ENCODE data around the gene DUS2. TPM values are rescaled to one million over a fixed set of nuclear protein-coding genes. Genes with fewer than 3 reads are reported as not detected.
A peak's percentile ranks its signal among the peaks of the same experiment; 100 is the strongest.

DUS2 gene
- total and polyA plus RNA-seq, 8 donors, result 0.45 to 27.5 (median 12.1) TPM

GRCh38 chr16:68082629-68083238 is 59.6 kb downstream of the DUS2 start:
- H3K27me3 ChIP-seq, result no peaks in the 10 kb centered on the region
- H3K36me3 ChIP-seq, result peaks cover 0 to 18% (median 14%) of the 10 kb centered on the region in 4 donors
- no peak for DNase-seq
- WGBS, 5 donors, result 79 to 87% (median 83%) methylated on average over 2 of the region's 2 CpGs
- peak overlapping the region in 4 of 5 donors; percentile 23 to 97 (median 96) for H3K27ac ChIP-seq
- TF ChIP-seq EP300 (IDR thresholded peaks at IDR 0.05), result no peak
- TF ChIP-seq POLR2A (IDR thresholded peaks at IDR 0.05), result no peak
- TF ChIP-seq POLR2AphosphoS5 (IDR thresholded peaks at IDR 0.05), result no peak
- TF ChIP-seq, protein P1, sequence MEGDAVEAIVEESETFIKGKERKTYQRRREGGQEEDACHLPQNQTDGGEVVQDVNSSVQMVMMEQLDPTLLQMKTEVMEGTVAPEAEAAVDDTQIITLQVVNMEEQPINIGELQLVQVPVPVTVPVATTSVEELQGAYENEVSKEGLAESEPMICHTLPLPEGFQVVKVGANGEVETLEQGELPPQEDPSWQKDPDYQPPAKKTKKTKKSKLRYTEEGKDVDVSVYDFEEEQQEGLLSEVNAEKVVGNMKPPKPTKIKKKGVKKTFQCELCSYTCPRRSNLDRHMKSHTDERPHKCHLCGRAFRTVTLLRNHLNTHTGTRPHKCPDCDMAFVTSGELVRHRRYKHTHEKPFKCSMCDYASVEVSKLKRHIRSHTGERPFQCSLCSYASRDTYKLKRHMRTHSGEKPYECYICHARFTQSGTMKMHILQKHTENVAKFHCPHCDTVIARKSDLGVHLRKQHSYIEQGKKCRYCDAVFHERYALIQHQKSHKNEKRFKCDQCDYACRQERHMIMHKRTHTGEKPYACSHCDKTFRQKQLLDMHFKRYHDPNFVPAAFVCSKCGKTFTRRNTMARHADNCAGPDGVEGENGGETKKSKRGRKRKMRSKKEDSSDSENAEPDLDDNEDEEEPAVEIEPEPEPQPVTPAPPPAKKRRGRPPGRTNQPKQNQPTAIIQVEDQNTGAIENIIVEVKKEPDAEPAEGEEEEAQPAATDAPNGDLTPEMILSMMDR (IDR thresholded peaks at IDR 0.05), result no peak
- H3K9me3 ChIP-seq, result no peaks in the 10 kb centered on the region
- peaks cover 36 to 83% (median 55%) of the 10 kb centered on the region in 4 donors for H3K4me1 ChIP-seq
- no peak overlapping the region for H3K4me3 ChIP-seq
- intact Hi-C loops (cut with DNase I; ENCODE audit: low total_unique reads), result no loop called here

- no peak for DNase-seq
- intact Hi-C loops (cut with DNase I; ENCODE audit: low total_unique reads), result no loop called here
- H3K9me3 ChIP-seq, result no peaks in the 10 kb centered on the region
- no peaks in the 10 kb centered on the region for H3K27me3 ChIP-seq
- whole genome bisulfite sequencing, 5 donors, result 88 to 96% (median 91%) methylated on average over 4 of the region's 4 CpGs
- TF ChIP-seq POLR2A (IDR thresholded peaks at IDR 0.05), result no peak
- TF ChIP-seq POLR2AphosphoS5 (IDR thresholded peaks at IDR 0.05), result no peak
- TF ChIP-seq EP300 (IDR thresholded peaks at IDR 0.05), result no peak
- TF ChIP-seq, protein P1 (IDR thresholded peaks at IDR 0.05), result no peak
- peaks cover 0 to 13% (median 8%) of the 10 kb centered on the region in 4 donors for H3K36me3 ChIP-seq
- peak overlapping the region; percentile 88 to 97 (median 96) for H3K27ac ChIP-seq
- no peak overlapping the region for H3K4me3 ChIP-seq
- H3K4me1 ChIP-seq, result peaks cover 39 to 82% (median 57%) of the 10 kb centered on the region in 4 donors
Measured at GRCh38 chr16:68083239-68083781, 60.2 kb downstream of the DUS2 start.

DNA sequence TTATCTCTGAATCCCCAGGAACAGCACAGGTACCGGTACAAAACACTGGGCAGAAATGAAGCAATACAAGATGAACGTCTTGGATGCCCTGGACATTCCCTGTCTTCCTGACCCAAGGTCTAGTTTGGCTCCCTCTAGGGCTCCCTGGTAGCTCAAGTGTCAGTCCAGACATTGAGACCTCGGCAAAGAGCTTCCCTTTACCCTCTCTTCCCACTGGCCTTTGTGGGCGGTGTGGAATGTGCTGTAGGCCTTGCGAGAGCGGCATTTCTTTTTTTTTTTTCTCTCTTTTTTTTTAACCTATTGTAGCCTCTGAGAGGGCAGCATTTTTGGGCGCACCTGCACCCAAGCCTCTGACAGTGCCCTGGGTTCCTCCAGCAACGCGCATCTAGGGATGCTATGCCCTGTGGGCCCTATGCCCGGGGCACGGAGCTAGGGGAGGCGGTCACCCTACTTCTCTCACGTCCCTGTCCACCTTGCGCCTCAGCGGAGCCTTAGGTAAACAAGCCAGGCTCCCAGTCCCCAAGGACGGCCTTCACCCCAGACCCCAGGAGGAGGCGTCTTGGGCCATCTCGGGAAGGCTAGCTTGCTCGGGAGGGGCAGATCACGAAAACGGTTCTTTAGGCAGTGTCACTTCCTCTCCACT is 60.9 kb downstream of the DUS2 start:
- WGBS, 5 donors, result 30 to 40% (median 35%) methylated on average over 16 to 21 of the region's 21 CpGs
- Histone ChIP-seq H3K4me1 (peaks cover 44 to 82% (median 59%) of the 10 kb centered on the region in 4 donors), H3K4me3 (peak overlapping the region; percentile 81 to 94 (median 84)), H3K9me3 (no peaks in the 10 kb centered on the region), H3K36me3 (peaks cover 0 to 6% (median 2%) of the 10 kb centered on the region in 4 donors), H3K27ac (peak overlapping the region; percentile 88 to 97 (median 96)), H3K27me3 (no peaks in the 10 kb centered on the region)
- intact Hi-C loops (cut with DNase I; ENCODE audit: low total_unique reads), result no loop called here
- no peak for TF ChIP-seq POLR2AphosphoS5 (IDR thresholded peaks at IDR 0.05)
- no peak for TF ChIP-seq POLR2A (IDR thresholded peaks at IDR 0.05)
- TF ChIP-seq EP300 (IDR thresholded peaks at IDR 0.05), result no peak
- TF ChIP-seq, protein P1 (IDR thresholded peaks at IDR 0.05), result no peak
- DNase-seq, result peak in 1 of 2 donors; percentile 52

GRCh38 chr16:68084504-68085258 is 61.6 kb downstream of the DUS2 start:
- Histone ChIP-seq H3K4me3 (peak overlapping the region; percentile 81 to 94 (median 84)), H3K27ac (peak overlapping the region; percentile 88 to 97 (median 96)), H3K27me3 (no peaks in the 10 kb centered on the region), H3K4me1 (peaks cover 46 to 82% (median 59%) of the 10 kb centered on the region in 4 donors), H3K9me3 (no peaks in the 10 kb centered on the region), H3K36me3 (no peaks in the 10 kb centered on the region)
- intact Hi-C loops (cut with DNase I; ENCODE audit: low total_unique reads), result no loop called here
- TF ChIP-seq, protein P1 (IDR thresholded peaks at IDR 0.05), result peak in 2 of 7 experiments; percentile 14
- TF ChIP-seq POLR2A (IDR thresholded peaks at IDR 0.05) (no peak), POLR2AphosphoS5 (IDR thresholded peaks at IDR 0.05) (peak; percentile 31 to 72 (median 43)), EP300 (IDR thresholded peaks at IDR 0.05) (peak; percentile 27)
- 0 to 1% (median 1%) methylated on average over 29 to 43 of the region's 45 CpGs for WGBS, 5 donors
- DNase-seq, result peak; percentile 82 to 97

All from stomach (tissue), 9 donors.